ENCODE results near the gene KCND3.

- TF ChIP-seq REST (IDR thresholded peaks at IDR 0.05) (no peak), JUND (IDR thresholded peaks at IDR 0.05) (no peak), RAD21 (IDR thresholded peaks at IDR 0.05) (no peak), GABPA (IDR thresholded peaks at IDR 0.05 in 1 of 2, conservative IDR thresholded peaks at IDR 0.05 in 1 of 2) (no peak), FOXA1 (IDR thresholded peaks at IDR 0.05) (no peak), SP1 (IDR thresholded peaks at IDR 0.05) (no peak), RXRA (IDR thresholded peaks at IDR 0.05) (no peak), HNF4G (IDR thresholded peaks at IDR 0.05) (no peak), YY1 (IDR thresholded peaks at IDR 0.05) (no peak), TAF1 (conservative IDR thresholded peaks at IDR 0.05) (no peak)
- TF ChIP-seq, protein P1, sequence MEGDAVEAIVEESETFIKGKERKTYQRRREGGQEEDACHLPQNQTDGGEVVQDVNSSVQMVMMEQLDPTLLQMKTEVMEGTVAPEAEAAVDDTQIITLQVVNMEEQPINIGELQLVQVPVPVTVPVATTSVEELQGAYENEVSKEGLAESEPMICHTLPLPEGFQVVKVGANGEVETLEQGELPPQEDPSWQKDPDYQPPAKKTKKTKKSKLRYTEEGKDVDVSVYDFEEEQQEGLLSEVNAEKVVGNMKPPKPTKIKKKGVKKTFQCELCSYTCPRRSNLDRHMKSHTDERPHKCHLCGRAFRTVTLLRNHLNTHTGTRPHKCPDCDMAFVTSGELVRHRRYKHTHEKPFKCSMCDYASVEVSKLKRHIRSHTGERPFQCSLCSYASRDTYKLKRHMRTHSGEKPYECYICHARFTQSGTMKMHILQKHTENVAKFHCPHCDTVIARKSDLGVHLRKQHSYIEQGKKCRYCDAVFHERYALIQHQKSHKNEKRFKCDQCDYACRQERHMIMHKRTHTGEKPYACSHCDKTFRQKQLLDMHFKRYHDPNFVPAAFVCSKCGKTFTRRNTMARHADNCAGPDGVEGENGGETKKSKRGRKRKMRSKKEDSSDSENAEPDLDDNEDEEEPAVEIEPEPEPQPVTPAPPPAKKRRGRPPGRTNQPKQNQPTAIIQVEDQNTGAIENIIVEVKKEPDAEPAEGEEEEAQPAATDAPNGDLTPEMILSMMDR (IDR thresholded peaks at IDR 0.05; ENCODE audit: low read depth, low read length, missing input control): no peak
- TF ChIP-seq, protein P2, sequence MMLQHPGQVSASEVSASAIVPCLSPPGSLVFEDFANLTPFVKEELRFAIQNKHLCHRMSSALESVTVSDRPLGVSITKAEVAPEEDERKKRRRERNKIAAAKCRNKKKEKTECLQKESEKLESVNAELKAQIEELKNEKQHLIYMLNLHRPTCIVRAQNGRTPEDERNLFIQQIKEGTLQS (IDR thresholded peaks at IDR 0.05): no peak
- TF ChIP-seq, protein P3, sequence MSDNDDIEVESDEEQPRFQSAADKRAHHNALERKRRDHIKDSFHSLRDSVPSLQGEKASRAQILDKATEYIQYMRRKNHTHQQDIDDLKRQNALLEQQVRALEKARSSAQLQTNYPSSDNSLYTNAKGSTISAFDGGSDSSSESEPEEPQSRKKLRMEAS (IDR thresholded peaks at IDR 0.05): no peak
- TF ChIP-seq, protein P4, sequence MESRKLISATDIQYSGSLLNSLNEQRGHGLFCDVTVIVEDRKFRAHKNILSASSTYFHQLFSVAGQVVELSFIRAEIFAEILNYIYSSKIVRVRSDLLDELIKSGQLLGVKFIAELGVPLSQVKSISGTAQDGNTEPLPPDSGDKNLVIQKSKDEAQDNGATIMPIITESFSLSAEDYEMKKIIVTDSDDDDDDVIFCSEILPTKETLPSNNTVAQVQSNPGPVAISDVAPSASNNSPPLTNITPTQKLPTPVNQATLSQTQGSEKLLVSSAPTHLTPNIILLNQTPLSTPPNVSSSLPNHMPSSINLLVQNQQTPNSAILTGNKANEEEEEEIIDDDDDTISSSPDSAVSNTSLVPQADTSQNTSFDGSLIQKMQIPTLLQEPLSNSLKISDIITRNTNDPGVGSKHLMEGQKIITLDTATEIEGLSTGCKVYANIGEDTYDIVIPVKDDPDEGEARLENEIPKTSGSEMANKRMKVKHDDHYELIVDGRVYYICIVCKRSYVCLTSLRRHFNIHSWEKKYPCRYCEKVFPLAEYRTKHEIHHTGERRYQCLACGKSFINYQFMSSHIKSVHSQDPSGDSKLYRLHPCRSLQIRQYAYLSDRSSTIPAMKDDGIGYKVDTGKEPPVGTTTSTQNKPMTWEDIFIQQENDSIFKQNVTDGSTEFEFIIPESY (IDR thresholded peaks at IDR 0.05): no peak
Measured at GRCh38 chr1:111733183-111733991, 256.1 kb downstream of the KCND3 start.
